RWPE2 (cell line): ENCODE results near the gene IRS2.

Experiments
- ATAC-seq: fragments of 200-7000 bp; cut with Tn5 transposase; 3 replicates; pipeline ENCODE4 v1.9.1; 2021; ENCODE audit warnings: low read depth
- DNase-seq: peaks from one replicate; pipeline ENCODE4 v3.0.0-alpha.2; 2020; ENCODE audit warnings: low spot score
- H3K27ac ChIP-seq: fragments of 450-650 bp; 2 replicates; pipeline ENCODE4 v1.5.1; 2017; ENCODE audit warnings: mild to moderate bottlenecking; ENCODE audit not compliant: poor library complexity, severe bottlenecking
- H3K27me3 ChIP-seq: fragments of 250-450 bp; sonication (Bioruptor Pico); 2 replicates; pipeline ENCODE4 v1.5.1; 2021; ENCODE audit warnings: mild to moderate bottlenecking, moderate library complexity; ENCODE audit not compliant: insufficient read depth, poor library complexity, severe bottlenecking
- H3K36me3 ChIP-seq: fragments of 250-450 bp; sonication (Bioruptor Pico); 2 replicates; pipeline ENCODE4 v1.5.1; 2020; ENCODE audit warnings: low read depth, mild to moderate bottlenecking, moderate library complexity
- H3K4me1 ChIP-seq: fragments of 250-450 bp; sonication (Bioruptor Pico); 2 replicates; pipeline ENCODE4 v1.5.1; 2021; ENCODE audit warnings: mild to moderate bottlenecking, moderate library complexity; ENCODE audit not compliant: insufficient read depth, poor library complexity, severe bottlenecking
- H3K4me3 ChIP-seq: fragments of 250-450 bp; sonication (Bioruptor Pico); 2 replicates; pipeline ENCODE4 v1.5.1; 2021; ENCODE audit warnings: mild to moderate bottlenecking, moderate library complexity; ENCODE audit not compliant: severe bottlenecking
- H3K9me3 ChIP-seq: fragments of 250-450 bp; sonication (Bioruptor Pico); 2 replicates; pipeline ENCODE4 v1.5.1; 2021; ENCODE audit warnings: mild to moderate bottlenecking, moderate library complexity; ENCODE audit not compliant: severe bottlenecking
- CTCF ChIP-seq: fragments of 450-650 bp; IDR thresholded peaks from one replicate; pipeline ENCODE4 v1.5.1; 2017; ENCODE audit warnings: mild to moderate bottlenecking, moderate library complexity; ENCODE audit not compliant: poor library complexity, severe bottlenecking

Gene IRS2

GRCh38 chr13:109773276-109773675 is 13.1 kb downstream of the IRS2 start:
- Histone ChIP-seq H3K9me3 (no peaks in the 10 kb centered on the region), H3K27me3 (no peaks in the 10 kb centered on the region), H3K4me3 (no peak overlapping the region), H3K4me1 (peaks cover 30% of the 10 kb centered on the region), H3K36me3 (peaks cover 98% of the 10 kb centered on the region), H3K27ac (no peak overlapping the region)
- no peak for TF ChIP-seq CTCF
- ATAC-seq = peak; percentile 55
- DNase-seq = no peak

GRCh38 chr13:109771926-109772325 is 14.5 kb downstream of the IRS2 start:
- no peak for ATAC-seq
- DNase-seq = no peak
- Histone ChIP-seq H3K9me3 (no peaks in the 10 kb centered on the region), H3K27ac (no peak overlapping the region), H3K4me3 (no peak overlapping the region), H3K27me3 (no peaks in the 10 kb centered on the region), H3K4me1 (peaks cover 16% of the 10 kb centered on the region), H3K36me3 (peaks cover 90% of the 10 kb centered on the region)
- no peak for TF ChIP-seq CTCF

GRCh38 chr13:109770436-109770835 is 15.9 kb downstream of the IRS2 start:
- H3K4me1 ChIP-seq = peaks cover 8% of the 10 kb centered on the region
- no peaks in the 10 kb centered on the region for H3K27me3 ChIP-seq
- H3K9me3 ChIP-seq = no peaks in the 10 kb centered on the region
- H3K4me3 ChIP-seq = no peak overlapping the region
- ATAC-seq = no peak
- no peak for TF ChIP-seq CTCF
- H3K27ac ChIP-seq = no peak overlapping the region
- no peak for DNase-seq
- H3K36me3 ChIP-seq = peaks cover 76% of the 10 kb centered on the region

- H3K4me3 ChIP-seq = no peak overlapping the region
- H3K36me3 ChIP-seq = peaks cover 73% of the 10 kb centered on the region
- no peaks in the 10 kb centered on the region for H3K9me3 ChIP-seq
- H3K4me1 ChIP-seq = peaks cover 8% of the 10 kb centered on the region
- ATAC-seq = no peak
- TF ChIP-seq CTCF = no peak
- DNase-seq = no peak
- H3K27me3 ChIP-seq = no peaks in the 10 kb centered on the region
- H3K27ac ChIP-seq = no peak overlapping the region
These were observed 16.5 kb downstream of the IRS2 start for GRCh38 chr13:109769921-109770320.

GRCh38 chr13:109769275-109769674 is 17.1 kb downstream of the IRS2 start:
- ATAC-seq = no peak
- no peak for TF ChIP-seq CTCF
- H3K27me3 ChIP-seq = no peaks in the 10 kb centered on the region
- DNase-seq = no peak
- no peaks in the 10 kb centered on the region for H3K9me3 ChIP-seq
- peaks cover 14% of the 10 kb centered on the region for H3K4me1 ChIP-seq
- no peak overlapping the region for H3K4me3 ChIP-seq
- peaks cover 73% of the 10 kb centered on the region for H3K36me3 ChIP-seq
- no peak overlapping the region for H3K27ac ChIP-seq
